Endometrium (tissue), 2 donors: ENCODE data around the gene CMTM7.
"Not testable (repeated sequence)": the region's sequence is repeated elsewhere in the genome, so short reads cannot be mapped to it uniquely, and the experiment has no call there.

Source experiments
- FAIRE-seq: peaks from 2 replicates; lab custom pipeline; 2012; peaks lifted over from hg19 to GRCh38; lab: Jason Lieb, UNC
- donor health status: control.
- donor health status: control.

CMTM7 gene

DNA sequence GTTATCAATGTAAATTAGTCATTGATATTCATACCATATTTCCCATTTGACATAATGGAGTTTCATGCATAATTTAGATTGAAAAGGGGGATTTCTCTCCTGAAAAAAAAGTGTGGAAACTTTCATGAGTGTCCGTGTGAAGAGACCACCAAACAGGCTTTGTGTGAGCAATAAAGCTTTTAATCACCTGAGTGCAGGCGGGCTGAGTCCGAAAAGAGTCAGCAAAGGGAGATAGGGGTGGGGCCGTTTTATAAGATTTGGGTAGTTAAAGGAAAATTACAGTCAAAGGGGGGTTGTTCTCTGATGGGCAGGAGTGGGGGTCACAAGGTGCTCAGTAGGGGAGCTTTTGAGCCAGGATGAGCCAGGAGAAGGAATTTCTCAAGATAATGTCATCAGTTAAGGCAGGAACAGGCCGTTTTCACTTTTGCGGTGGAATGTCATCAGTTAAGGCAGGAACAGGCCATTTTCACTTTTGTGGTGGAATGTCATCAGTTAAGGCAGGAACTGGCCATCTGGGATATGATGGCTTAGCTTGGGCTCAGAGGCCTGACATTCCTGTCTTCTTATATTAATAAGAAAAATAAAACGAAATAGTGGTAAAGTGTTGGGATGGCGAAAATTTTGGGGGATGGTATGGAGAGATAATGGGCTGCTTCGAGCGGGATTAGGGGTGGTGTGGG, 69.3 kb downstream of the CMTM7 start:
- FAIRE-seq, result not testable (repeated sequence)

DNA sequence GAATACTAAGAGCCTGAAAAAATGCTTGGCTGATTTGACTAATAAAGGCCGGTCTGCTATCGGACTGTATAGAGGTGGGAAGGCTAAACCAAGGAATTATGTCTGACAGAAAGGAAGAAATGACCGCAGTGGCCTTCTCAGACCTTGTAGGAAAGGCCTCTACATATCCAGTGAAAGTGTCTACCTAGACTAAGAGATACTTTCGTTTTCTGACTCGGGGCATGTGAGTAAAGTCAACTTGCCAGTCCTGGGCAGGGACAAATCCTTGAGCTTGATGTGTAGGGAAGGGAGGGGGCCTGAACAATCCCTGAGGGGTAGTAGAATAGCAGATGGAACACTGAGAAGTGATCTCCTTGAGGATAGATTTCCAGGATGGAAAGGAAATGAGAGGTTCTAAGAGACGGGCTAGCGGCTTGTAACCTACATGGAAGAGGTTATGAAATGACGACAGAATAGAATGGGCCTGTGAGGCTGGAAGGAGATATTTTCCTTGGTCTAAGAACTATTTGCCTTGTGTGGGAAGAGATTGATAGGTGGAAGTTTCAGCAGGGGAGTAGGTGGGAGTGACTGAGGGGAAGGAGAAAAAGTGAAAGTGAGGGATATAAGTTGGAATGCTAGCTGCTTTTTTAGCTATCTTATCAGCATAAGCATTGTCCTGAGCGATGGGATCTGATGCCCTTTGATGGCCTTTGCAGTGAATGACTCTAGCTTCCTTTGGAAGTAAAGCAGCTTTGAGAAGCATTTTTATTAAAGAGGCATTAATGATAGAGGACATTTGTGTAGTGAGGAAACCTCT, 70.7 kb downstream of the CMTM7 start:
- FAIRE-seq, result not testable (repeated sequence)

DNA sequence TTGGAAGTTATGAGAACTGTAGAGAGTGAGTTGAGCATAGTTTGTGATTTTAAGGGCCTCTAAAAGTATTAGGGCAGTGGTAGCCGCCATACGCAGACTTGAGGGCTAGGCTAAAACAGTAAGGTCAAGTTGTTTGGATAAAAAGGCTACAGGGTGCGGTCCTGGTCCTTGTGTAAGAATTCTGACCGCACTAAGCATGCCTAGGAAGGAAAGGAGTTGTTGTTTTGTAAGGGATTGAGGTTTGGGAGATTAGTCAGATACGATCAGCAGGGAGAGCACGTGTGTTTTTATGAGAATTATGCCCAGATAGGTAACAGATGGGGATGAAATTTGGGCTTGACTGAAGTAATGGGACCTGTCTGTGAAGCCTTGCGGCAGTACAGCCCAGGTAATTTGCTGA, 71.8 kb downstream of the CMTM7 start:
- FAIRE-seq, result not testable (repeated sequence)

DNA sequence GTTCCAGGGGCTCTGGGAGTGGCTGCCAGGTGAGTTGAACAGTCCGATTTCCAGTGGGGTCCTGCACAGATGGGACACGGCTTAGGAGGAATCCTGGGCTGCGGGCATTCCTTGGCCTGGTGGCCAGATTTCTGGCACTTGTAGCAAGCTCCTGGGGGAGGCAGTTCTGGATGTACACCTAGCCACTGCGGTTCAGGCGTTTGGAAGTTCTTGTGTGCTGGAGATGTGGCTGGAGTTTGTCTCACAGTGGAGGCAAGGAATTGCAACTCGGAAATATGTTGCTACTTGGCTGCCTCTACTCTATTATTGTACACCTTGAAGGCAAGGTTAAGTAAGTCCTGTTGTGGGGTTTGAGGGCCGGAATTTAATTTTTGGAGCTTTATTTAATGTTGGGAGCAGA, 73.1 kb downstream of the CMTM7 start:
- FAIRE-seq, result not testable (repeated sequence)

DNA sequence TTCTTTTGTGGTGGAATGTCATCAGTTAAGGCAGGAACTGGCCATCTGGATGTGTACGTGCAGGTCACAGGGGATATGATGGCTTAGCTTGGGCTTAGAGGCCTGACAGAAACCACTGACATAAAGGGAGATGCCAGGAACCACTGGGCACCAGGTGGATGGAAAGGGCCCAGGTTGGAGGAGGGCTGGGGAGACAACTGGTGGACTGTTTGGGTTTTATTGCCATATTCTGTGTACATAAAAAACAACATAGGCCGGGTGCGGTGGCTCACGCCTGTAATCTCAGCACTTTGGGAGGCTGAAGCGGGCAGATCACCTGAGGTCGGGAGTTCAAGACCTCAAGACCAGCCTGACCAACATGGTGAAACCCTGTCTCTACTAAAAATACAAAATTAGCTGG, 75.2 kb downstream of the CMTM7 start:
- not testable (repeated sequence) for FAIRE-seq

DNA sequence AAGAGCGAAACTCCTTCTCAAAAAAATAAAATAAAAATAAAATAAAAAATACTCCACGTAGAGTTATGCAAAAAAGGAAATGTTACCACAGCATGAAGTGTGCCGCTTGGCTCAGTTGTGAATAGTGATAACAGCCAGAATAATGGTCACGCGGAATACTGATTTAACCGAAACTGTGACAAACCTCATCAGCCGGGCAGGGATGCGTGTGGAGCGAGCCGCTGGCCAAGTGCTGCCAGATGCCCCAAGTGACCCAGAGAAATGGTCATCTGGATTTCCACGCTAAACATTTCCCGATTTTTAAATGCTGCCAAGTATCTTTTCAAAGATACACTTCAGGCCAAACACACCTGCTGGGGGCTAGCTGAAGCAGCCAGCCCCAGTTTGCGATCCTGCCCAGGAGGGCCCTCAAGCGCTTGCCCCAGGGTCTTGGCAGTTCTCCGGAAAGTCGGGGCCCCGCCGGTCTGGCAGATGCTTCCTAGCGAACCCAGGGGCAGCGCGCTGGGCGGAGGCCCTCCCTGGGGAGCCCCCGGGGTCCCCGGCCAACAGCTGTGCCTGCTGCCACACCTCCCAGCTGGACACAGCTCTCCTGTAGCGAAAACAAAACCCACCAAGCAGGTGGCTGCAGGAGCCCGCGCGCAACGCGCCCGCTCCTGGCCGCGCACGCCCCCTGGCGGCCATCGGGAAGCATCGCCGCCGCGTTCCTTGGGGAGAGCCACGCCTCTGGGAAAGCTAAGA, 75.8 kb downstream of the CMTM7 start:
- FAIRE-seq, result no peak

DNA sequence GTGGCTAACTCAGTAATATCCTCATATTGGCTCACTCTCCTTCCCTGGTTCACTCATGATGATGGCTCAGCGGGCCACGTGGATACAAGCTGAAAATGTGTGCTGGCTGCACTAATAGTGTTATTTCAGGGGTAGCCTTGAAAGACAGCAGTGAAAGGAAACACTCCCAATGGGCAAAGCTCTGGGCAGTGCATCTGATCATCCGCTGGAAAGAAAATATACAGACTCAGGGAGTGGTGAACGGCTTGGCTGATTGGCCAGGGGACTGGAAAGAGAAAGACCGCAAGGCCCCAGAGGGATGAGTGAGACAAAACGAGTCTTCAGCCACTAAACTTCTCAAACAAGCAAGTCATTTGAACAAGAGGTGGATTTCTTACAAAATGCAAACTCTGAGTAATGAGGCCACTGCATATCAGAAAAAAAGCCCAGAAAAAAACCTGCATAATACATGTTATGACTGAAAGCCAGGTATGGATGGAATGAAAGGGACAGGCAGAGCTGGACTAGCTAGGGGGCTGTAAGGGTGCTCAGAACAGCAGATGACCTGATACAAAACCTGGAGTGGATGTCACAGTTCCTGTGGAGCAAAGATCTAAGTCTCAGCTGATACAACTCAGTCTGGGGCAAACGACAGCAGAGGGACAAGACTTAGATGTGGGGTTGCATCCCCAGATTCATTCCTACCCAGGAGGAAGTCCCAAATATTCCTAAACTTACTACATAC, 77.7 kb downstream of the CMTM7 start:
- no peak for FAIRE-seq

DNA sequence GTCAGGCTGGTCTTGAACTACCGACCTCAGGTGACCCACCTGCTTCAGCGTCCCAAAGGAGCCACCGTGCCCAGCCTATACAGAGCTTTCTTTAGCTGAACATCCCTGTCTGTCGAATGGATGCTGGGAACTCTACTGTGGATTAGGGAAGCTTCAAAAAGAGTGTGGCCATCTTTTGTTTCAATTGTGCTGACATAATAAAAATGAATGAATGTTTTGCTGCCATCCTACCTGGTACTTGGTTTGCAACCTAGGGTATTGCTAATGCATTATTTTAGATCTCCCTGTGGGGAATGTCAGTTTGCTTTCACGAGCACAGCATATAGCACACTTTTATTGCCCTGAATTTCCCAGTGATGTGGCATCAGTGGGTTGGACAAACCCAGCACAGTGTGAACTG, 78.7 kb downstream of the CMTM7 start:
- no peak for FAIRE-seq

DNA sequence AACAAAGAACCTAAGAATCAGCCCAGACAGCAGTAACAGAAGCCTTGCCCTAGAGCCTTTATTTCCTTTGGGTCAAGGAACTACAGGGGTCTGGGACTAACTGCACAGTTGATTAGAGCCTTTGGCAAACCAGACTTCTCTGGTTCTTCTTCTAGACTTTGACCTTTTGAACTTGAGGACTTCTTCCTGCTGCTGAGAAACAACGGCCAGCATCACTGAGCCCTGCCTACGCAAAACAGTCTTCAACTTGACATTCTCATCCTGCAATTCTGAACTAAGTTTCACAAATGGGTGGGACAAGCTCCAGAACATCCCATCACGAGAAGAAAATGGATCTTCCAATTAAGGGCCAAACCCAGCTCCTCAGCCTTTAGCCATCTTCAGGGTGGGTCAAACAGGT, 79.6 kb downstream of the CMTM7 start:
- FAIRE-seq, result no peak

DNA sequence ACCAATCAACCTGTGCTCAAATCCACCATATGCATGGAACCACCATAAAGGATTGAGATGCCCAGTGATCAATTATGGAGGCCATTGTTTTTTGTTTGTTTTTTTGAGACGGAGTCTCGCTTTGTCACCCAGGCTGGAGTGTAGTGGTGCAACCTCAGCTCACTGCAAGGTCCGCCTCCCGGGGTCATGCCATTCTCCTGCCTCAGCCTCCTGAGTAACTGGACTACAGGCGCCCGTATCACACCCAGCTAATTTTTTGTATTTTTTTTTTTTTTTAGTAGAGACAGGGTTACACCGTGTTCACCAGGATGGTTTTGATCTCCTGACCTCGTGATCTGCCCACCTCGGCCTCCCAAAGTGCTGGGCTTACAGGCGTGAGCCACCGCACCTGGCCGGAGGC, 80.5 kb downstream of the CMTM7 start:
- FAIRE-seq, result not testable (repeated sequence)

DNA sequence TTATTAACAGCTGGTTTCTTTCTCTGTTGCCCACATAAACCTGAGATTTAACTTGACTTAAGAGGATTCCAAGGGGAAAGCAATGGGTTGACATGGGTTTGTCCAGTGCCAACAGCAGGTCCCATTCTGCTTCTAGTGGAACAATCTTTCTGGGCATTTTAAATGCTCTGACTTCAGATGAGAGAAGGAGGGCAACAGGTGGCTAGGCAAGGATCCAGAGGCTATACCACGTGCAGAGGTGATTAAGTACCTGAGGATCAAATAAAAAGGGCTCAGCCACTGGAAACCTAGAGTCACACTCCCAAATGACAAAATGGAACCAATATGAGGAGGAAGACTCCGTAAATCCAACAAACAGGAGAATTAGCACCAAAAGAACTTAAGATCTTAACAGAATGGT, 82.5 kb downstream of the CMTM7 start:
- FAIRE-seq, result no peak

DNA sequence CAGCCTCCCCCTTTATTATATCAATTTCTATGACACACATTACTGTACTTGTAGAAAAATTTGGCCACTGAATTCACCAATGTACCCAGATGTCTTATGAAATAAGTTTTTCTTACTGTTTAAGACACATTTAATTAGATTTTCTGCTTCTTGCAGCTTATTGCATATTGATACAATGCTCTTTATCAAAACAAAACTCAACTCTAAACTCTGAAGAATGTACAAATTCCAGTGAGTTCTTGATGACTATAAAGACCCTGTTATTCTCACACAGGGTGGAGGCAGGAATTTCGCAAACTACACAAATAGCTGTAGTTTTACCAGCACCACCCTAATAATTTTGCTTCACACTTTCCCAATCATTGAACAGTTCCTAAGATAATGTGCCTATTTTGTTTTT, 89.0 kb downstream of the CMTM7 start:
- FAIRE-seq, result no peak

DNA sequence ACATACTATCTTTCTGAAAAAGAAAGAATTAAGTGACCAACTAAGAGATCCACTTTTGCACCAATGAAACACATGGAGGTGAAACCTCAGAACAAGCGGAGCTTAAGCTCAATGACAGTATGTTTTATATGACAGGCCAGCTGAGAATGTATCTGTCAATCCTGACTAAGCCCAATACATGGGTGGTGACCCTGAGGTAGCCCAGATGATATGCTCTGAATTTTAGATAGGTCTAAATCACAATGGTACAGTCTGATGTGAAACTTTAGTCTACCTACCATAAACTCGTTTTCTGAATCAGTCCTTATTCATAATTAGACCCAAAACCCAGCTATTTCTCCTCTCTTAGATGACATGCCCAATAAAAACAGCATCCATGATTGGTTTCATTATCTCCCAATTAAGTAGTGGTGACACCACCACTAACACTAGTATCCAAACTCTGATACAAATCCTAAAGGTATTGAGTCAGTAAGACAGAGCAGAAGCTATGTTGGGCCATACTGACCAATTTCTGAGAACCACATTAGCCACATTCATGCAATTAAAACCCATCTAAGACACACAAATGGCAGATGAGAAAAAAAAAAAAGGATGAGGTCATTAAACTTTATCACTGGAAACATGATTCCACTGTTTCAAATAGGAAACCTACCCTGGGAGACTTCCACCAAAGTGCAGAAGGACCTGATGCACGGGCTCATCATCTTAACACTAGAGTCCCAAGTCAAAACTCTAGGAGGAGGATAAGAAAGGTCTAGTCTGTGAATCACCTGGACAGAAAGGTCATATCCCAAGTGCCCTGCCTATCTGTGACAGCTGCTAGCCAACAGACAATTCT, 90.4 kb downstream of the CMTM7 start:
- FAIRE-seq, result no peak

DNA sequence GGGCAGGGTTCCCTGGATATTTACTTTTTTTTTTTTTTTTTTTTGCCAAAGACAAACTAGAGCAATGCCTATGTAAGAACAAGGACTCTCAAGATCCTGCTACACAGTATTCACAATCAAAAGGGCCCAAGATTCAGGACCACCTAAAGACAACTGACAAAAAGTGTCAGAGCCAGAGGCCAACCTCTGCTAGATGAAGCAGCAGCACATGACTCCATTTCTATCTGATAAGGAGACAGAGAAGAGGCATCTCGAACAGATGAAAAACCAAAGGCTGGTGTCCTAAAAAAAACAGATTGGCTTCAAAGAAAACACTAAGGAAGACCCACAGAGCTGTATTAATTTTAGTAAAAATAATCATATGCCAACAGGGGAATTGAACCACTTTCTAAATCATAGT, 91.0 kb downstream of the CMTM7 start:
- no peak for FAIRE-seq

DNA sequence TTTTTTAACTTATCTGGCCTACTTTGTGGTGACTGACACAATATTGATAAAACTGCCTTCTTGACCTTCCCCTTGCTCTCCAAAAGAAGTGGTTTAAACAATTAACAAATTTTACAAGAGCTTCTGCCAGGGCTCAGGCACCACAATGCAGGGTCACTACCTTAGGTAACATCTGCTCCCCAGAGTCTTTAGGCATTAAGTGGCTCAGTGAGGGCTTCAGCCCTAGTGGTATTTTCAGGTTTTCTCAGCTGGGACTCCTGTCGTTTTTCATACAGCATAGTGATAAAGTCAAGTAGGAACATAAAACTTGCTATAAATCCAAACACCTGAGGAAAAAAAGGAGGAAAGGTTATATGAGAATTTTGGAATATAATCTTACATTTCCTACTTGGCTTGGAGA, 92.1 kb downstream of the CMTM7 start:
- no peak for FAIRE-seq

DNA sequence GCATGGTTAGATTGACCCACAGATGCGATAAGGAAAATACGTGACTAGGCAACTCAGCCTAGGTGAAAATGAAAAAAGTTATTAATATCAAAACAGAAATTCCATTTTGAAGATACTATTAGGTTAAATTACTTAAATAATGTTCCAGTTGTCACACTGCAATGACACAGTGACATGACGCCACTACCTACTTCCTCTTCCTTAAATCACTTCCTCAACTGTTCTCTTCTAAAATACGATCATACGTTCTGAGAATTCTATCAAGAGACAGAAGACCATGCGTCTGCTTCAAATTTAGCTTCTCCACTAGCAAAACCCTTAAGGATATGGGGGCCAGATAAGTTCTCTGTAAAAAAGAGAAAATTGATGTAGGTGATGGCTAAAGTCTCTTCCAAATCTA, 92.8 kb downstream of the CMTM7 start:
- FAIRE-seq, result no peak

DNA sequence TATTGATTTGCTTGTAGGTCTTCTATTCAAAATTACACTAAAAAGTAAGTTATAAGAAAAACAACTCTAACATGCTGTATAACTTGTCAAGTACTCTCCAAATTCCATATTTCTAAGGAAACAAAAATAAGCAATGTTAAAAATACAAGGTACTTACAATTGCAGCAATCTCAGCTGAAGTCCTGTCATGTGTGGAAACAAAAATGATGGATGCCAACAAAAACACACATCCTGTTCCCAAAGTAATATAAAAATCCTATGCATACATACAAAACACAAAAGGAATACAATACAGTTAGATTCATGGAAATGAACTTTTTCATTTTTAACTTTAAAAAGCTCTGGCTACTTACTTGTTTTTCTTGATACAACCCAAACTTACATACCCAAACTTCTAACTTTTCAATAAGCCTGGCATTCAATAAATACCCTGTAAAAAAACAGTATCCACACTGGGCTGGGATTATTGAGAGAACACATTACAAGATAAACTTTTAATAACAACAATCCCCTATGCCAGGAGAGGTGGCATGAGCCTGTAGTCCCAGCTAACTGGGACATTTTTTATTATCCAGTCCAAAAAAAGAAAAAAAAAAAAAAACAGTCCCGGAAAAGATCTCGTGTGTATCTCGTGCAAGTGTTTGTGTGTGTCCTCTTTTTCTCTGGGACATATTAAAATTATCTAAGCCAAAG, 96.3 kb downstream of the CMTM7 start:
- FAIRE-seq, result no peak

DNA sequence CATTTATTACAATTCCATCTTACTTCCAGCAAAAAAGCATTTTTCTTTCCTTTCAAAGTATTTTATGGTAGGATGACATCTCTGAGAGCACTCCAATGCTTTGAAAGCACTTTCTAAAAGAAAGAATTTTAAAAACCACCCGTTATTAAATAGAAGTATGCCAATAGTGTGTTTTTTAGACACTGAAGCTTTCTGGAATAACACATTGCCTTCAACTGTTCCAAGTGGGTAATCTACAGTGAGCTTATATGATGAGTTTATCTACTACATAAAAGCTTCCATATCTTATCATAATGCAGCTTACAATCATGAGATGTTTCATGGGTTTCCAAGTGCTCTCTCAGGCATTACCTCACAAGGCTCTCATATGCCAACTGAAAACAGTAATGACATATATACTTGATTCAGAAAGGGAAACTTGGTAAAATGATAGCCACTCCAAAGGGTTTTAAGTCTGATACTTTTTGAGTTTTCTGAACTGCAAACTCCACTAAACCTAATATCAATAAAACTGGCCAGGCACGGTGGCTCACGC, 96.9 kb downstream of the CMTM7 start:
- no peak for FAIRE-seq

DNA sequence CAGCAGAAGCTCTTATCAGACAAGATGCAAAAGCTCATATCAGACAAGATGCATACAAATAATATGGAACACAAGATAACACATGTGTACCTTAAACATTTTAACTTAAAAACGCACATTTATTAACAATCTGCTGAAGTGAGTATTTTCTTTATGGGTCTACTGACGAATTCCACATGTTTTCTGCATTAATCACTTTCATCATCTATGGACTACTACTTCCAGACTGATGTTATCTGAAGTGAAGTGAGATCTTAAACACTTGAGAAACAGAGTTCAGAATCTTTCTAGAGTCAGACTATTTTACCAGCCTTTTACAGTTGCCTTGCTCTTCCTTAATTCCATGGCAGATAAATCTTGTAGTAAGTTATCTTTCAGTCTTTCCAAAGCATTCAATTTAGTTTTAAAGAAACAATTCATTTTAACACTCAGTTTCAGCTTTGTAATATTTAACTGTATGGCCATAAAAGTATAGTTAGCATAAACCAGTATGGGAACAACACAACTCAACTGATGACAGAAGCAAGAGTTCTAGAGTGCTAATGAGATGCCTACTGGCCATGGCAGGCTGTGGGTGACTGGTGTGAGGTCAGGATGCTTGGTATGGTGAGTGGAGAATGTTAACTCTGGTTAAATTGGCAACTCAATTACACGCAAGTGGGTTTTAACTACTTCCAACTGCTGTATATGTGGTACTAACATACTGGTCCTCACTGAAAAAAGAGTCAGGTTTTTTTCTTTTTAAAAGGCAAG, 101.2 kb downstream of the CMTM7 start:
- no peak for FAIRE-seq
